D341Med (cell line): ENCODE results near the gene FOXI1.
"Not testable (repeated sequence)": the region's sequence is repeated elsewhere in the genome, so short reads cannot be mapped to it uniquely, and the experiment has no call there.

Source experiments
- DNase-seq: peaks from one replicate; pipeline ENCODE4 v3.0.0; 2012; ENCODE audit warnings: low spot score

Gene FOXI1

GRCh38 chr5:170092455-170093101 lies 13.1 kb upstream of the FOXI1 start:
- no peak for DNase-seq

GRCh38 chr5:170094329-170094728 lies 11.4 kb upstream of the FOXI1 start:
- not testable (repeated sequence) for DNase-seq

- no peak for DNase-seq
These were observed 10.1 kb upstream of the FOXI1 start for GRCh38 chr5:170095646-170096045.

- DNase-seq: no peak
These were observed 7.8 kb upstream of the FOXI1 start for GRCh38 chr5:170097934-170098333.

- DNase-seq: peak; percentile 39
These were observed 5.4 kb upstream of the FOXI1 start for GRCh38 chr5:170100066-170100943.

GRCh38 chr5:170103447-170103846 lies 2.2 kb upstream of the FOXI1 start:
- no peak for DNase-seq

GRCh38 chr5:170104299-170104698 lies 1.4 kb upstream of the FOXI1 start:
- DNase-seq: no peak

- DNase-seq: no peak
These were observed 987 bp upstream of the FOXI1 start for GRCh38 chr5:170104710-170105109.

- no peak for DNase-seq
These were observed 2.0 kb downstream of the FOXI1 start for GRCh38 chr5:170107674-170108073.

GRCh38 chr5:170108266-170108785 lies 2.6 kb downstream of the FOXI1 start:
- DNase-seq: no peak

- no peak for DNase-seq
These were observed 3.6 kb downstream of the FOXI1 start for GRCh38 chr5:170109059-170110031.

GRCh38 chr5:170110403-170111087 lies 4.8 kb downstream of the FOXI1 start:
- no peak for DNase-seq

- no peak for DNase-seq
These were observed 5.5 kb downstream of the FOXI1 start for GRCh38 chr5:170111088-170111785.

GRCh38 chr5:170112876-170113521 lies 7.3 kb downstream of the FOXI1 start:
- DNase-seq: no peak

GRCh38 chr5:170113522-170113900 lies 7.8 kb downstream of the FOXI1 start:
- no peak for DNase-seq

GRCh38 chr5:170114271-170114670 lies 8.6 kb downstream of the FOXI1 start:
- DNase-seq: no peak

GRCh38 chr5:170115925-170116324 lies 10.2 kb downstream of the FOXI1 start:
- DNase-seq: no peak

- no peak for DNase-seq
These were observed 12.0 kb downstream of the FOXI1 start for GRCh38 chr5:170117736-170118135.

- DNase-seq: no peak
These were observed 14.9 kb downstream of the FOXI1 start for GRCh38 chr5:170120576-170120975.

GRCh38 chr5:170121321-170121720 lies 15.6 kb downstream of the FOXI1 start:
- no peak for DNase-seq
